Medulla oblongata (tissue), 1 donor: Measurements from ENCODE around the gene AIFM2.
"Not testable (repeated sequence)": the region's sequence is repeated elsewhere in the genome, so short reads cannot be mapped to it uniquely, and the experiment has no call there.

ENCODE experiments used
- DNase-seq: peaks from one replicate; pipeline ENCODE4 v3.0.0-alpha.2; 2015; ENCODE audit errors: extremely low spot score

Gene AIFM2

DNA sequence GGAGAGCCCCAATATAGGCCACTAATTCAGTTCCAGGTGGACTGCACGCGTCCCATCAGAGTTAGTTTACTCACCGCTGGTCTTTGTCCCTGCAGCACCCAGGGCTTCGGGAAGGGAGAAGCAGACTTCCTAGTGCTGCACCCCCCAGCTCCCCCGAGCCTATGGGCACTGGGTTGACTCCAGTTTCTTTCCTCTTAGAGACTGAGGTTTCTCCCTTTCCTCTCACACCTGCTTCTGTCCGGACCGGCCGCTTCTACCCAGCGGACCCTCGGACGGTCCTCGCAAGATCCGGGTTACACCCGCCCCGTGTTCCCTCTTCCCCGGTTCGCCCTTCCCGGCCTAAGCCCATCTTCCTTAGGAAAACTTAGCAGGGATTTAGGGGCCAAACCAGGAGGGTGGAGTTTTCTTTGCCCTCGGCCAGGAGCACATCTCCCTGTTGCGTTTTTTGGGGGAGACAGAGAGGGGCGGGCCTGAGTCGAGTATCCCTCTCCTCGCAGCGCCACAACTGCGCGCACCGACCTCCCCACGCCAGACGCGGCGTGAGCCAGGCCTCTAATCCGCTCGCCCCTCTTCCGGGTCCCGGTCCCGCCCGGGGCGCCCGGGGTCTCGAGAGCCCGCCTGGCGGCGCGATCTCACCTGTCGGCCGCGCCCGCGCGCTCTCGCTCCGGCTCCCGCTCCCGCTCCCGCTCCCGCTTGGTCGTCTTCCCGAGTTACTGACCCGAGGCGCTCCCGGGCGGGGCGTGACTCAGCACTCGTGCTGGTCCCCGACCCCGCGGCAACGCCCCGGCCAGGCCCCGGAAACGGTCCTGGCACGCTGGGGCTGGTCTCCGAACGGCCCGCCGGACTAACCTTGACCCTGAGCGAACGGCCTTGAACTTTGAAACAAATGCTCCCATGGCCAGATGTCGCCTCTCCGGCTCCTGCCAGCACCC, at the start of gene AIFM2:
Gene AIFM2, minus strand, starts transcription at position 728 of the 932 bp plus-strand sequence. CDS start 8,741 bp downstream, outside the sequence.
- peak; percentile 37 for DNase-seq

DNA sequence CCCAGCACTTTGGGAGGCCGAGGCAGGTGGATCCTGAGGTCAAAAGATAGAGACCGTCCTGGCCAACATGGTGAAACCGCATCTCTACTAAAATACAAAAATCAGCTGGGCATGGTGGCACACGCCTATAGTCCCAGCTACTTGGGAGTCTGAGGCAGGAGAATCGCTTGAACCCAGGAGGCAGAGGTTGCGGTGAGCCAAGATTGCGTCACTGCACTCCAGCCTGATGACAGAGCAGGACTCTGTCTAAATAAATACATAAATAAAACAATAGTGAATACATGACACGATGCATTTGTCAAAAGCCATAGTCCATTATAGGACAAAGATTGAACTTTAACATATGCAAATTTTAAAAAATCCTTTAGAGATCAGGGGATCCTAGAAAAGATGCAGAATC, 46.6 kb upstream of the AIFM2 start:
- DNase-seq = not testable (repeated sequence)

DNA sequence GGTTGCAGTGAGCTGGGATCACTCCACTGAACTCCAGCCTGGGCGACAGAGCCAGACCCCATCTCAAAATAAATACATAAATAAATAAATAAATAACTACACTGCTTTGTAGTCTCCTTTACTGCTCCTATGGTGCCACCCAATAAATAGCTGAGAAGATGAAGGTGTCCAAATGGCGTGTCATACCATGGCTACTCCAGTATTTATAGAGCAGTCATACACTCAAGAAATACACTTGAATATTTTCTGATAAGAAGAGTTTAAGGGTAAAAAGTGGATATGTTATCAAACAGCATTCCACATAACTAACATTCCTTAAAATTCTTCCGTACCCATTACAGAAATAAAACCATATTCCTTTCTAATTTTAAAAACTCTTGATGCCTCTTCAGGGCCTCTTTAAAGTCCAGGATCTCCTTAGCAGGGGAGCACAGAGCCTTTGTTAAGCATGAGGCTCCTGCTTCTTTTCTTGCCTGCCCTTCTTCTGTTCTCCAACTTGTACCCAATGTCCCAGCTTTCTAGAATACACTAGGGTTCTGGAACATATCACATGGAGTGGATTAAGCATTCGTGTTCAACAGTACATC, 45.6 kb upstream of the AIFM2 start:
- no peak for DNase-seq

DNA sequence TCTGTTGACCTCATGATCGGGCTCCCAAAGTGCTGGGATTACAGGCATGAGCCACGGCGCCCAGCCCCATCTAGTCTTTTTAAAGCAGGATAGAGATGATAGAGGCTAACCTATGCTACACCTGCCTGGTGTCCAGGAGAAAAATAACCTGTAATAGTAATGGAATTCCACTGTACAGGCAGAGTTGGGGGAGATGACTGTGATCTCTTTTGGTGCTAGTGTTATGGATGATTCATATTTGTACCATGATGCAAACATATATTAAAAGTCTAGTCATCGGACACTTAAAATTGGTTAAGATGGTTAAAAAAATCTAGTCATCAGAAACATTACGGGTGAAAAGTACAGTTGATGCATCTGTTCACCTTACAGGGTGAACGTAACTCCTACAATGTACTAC, 43.8 kb upstream of the AIFM2 start:
- DNase-seq = no peak

DNA sequence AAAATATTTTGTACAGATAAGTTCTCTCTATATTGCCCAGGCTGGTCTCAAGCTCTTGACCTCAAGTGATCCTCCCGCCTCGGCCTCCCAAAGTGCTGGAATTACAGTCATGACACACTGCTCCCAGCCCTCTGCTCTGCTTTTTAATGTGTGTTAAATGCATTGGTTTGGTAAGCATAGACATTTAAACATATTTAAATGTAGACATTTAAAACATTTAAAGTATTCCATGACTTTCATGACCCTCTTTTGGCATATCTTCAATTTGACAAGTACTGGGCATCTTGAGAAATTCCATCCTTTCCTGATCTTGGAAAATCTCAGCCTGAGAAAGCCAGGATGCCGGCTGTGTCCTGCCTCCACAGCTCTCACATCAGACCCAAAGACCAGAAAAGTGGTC, 42.9 kb upstream of the AIFM2 start:
- DNase-seq = no peak

DNA sequence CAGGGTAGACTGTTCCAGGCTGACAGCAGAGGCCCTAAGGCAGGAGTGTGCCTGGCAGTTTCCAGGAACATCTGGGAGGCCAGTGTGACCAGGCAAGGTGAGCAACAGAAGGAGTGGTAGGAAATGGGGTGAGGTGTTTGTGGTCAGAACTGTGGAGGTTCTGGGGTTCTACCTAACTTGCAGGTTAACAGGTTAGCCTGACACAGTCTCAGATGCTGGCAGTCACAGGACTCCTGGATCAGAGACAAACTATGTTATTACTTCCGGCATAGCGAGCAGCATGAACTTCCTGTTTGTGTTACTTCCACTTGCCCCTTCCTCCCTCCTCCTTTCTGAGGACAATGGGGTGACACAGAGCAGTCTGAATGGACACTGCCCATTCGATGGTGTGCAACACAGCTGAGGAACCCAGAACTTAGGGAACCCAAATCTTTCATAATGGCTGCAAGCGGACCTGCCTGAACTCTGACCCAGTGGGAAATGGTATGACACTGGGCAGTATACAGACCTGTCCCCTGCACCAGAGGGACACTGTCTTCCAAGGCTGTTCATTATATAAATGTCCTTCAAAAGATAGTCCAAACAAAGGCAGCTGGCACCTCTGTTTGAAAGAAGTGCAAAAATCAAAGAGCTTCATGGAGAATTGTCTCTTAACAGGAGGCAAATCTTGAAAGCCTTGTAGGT, 41.6 kb upstream of the AIFM2 start:
- DNase-seq = peak; percentile 43

DNA sequence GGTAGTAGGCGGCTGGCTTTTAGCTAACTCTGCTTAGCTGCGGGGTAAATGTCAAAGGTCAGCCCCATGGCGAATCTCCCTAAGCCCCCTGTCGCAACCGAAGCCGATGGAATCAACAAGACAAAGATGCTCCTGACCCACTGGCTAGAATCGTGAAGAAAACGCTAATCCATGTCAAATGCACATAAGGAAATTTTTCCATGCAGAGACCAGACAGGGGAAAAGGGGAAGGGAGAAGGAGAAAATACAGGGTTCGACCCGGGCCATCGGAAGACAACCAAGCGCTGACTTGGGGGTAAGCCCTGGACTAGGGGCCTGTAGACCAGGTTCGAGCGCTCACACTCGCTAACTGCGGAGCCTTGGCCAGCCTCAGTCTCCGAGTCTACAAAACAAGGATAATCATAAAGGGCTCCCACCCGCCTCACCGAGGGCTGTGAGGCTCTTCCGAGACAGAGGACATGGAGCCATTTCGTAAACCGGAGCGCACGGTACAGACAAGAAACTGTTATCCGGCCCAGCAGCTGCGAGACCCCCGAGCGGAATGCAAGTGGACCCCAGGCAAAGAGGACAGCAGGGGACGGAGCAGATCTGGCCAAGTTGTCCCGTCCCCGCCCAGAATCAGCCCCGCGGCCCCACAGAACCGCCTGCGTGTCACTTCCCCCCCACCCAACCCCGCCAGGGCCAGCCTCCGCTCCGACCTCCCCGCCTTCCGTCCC, 37.2 kb upstream of the AIFM2 start:
- DNase-seq = no peak

DNA sequence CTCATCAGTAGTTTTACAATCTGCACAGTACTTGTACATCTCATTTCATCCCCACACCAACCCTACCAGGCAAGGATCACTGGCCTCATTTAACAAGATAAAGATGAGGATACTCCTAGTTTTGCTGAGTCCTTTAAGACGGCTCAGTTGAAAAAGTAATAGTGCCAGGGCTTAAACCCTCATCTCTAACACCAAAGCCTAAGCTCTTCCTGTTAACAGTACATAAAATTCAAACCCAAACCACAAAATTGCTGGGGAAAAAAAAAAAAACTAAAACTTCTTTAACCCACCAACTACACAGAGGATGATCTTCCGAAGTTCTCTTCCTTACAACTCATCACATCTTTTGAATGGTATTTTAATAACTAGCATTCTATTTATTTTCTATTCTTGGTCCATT, 36.4 kb upstream of the AIFM2 start:
- DNase-seq = no peak

DNA sequence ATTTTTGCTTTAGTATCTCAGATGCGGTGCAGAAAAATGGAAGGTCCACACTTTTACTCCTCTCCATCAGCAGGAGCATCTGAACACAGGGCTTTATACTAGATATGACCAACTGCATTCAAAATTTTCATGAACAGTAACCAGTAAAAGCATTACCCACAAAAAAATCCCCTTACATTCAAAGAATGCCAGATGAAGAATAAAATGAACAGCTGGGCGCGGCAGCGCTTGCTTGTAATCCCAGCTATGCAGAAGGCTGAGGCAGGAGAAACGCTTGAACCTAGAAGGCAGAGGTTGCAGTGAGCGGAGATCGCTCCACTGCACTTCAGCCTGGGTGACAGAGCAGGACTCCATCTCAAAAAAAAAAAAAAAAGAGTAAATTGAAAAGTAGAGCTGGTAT, 34.6 kb upstream of the AIFM2 start:
- no peak for DNase-seq

DNA sequence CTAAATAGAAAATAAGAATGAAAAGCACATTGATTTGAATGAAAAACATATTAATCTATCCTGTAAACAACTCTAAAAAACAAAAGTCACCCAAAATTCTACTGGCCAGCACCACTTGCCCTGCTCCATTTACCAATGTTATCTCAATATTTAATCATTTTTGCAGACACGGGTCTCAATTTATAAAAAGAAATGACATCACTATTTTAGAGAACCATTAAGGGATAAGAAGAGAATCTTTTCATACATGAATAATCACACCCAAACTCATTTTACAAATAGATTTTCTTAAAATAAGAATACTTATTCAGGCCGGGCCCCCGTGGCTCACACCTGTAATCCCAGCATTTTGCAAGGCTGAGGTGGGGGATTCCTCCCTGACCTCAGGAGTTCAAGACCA, 33.8 kb upstream of the AIFM2 start:
- no peak for DNase-seq

DNA sequence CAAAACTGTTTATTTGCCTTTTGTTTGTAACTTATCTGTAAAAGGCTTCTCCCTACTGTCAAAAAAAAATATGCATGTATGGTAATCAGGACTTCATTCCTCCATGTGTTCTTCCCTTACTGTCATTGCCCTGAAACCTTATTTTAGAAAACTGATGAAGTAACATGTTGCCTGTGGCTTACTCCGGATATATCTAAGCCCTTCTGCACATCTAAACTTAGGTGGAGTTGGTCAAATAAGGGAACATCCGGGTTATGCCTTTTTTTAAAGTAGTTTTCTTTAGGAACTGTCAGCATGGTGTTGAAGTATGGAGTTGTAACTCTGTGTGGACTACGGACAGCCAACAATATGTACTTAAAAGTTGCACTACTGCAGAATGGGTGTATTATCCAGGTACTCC, 31.5 kb upstream of the AIFM2 start:
- DNase-seq = no peak

DNA sequence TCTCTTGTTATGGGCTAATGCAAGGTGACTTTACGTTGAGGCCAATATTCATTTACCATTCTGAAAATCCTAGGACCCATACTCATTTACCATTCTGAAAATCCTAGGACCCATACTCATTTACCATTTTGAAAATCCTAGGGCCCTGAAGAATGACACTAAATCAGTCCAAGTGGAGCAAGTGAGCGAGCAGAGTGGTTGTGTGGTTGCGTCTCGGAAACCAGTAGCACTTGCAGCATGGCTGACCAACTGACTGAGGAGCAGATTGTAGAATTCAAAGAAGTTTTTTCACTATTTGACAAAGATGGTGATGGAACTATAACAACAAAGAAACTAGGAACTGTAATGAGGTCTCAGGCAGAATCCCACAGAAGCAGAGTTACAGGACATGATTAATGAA, 30.8 kb upstream of the AIFM2 start:
- no peak for DNase-seq

DNA sequence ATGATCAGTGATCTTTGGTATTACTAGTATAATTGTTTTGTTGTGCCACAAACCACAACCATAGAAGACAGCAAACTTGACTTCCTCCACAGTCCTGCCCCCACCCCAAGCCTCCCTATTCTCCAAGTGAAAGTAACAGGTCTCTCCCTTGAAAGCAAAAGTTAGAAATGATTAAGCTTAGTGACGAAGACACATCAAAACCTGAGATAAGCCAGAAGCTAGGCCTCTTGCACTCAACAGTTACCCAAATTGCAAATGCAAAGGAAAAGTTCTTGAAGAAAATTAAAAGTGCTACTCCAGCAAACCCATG, 30.2 kb upstream of the AIFM2 start:
- no peak for DNase-seq

DNA sequence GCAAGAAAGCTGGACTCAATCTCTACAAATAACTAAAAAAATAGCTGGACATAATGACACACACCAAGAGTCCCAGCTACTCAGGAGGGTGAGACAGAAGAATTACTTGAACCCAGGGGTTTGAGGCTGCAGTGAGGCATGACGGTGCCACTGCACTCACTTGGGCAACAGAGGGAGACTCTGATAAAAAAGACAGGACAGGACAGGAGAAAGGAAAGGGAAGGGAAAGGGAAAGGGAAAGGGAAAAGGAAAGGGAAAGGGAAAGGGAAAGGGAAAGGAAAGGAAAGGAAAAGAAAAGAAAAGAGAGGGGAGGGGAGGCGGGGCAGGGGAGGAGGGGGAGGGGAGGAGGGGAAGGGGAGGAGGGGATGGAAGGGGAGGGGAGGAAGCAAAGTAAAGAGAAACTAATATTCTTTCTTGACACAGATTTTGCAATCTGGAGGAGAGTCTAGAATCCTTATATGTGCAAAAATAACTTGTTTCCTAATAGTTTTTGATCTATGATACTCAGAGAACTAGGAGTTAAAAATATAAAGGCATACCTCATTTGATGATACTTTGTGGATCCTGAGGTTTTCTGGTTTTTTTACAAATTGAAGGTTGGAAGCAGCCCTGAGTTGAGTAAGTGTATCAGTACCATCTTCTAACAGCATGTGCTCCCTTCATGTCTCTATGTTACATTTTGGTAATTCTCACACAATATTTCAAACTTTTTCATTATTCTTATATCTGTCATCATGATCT, 29.7 kb upstream of the AIFM2 start:
- no peak for DNase-seq

DNA sequence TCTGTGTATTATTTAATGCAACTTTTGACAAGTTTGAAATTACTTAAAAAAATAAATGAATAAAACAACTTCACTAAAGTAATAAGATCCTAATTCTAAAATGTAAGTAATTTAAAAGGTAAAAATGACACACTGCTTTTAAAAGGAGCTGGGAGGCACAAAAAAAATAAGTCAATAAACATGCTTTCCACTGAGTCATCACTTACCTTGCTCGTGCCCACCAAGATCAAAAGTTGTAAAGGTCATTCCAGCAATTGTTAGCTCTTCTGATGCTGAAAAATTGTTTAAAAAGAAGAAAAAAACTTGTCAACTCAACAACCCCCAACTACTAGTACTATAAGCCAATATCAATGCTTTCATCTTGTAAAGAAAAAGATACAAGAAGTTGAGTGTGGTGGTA, 28.2 kb upstream of the AIFM2 start:
- DNase-seq = no peak

DNA sequence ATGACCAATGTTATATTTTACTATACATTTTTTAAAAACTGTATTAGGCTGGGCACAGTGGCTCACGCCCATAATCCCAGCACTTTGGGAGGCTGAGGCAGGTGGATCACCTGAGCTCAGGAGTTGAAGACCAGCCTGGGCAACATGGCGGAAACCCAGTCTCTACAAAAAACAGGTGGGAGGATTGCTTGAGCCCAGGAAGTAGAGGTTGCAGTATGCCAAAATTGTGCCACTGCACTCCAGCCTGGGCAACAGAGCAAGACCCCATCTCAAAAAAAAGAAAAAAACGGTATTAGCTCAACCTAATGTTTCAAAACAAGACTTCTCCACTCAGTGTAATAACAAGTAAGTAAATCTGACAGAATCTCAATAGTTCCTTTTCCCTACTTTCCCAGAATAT, 26.7 kb upstream of the AIFM2 start:
- not testable (repeated sequence) for DNase-seq

DNA sequence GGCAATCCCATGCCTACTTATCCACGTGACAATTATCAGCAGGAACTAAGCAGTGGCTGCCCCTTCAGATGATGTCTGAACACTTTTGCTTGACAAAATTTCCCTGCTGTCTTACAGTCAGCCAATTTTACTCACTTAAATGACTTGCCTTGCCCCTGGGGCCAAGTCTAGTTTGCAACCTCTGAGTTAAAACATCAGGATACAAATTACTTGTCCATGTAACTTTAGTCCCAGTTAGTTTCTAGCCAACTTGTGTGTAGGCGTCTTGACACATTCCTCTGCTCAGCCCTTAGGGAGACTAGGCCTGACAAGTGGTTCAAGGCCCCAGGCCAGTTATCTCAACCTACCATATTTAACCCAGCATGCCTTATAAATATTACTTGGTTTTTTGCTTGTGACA, 25.5 kb upstream of the AIFM2 start:
- DNase-seq = no peak

DNA sequence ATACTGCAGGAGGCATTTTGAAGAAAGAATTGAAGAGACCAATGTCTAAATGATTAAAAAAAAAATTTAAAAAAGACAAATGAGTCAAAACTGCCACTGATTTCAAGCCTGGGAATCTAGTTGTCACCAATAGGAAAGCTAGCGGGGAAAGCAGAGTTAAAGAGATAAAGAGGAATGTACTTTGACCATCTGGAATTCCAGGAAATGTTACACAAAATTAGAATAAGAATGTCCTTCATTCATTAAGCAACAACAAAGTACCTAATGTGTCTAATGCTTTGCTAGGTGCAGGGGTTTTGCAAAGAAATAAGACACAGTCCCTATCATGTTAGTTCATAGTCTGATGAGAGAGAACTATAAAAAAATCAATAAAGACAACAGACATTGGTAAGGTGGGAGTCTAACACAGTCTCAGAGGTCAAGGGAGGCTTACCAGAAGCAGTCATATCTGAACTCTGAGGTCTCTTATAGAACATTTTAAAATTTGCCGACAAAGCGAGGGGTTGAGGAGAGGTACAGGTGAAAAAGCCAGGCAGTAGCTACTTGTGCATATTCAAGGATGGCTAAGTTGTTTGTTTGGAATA, 22.7 kb upstream of the AIFM2 start:
- no peak for DNase-seq

DNA sequence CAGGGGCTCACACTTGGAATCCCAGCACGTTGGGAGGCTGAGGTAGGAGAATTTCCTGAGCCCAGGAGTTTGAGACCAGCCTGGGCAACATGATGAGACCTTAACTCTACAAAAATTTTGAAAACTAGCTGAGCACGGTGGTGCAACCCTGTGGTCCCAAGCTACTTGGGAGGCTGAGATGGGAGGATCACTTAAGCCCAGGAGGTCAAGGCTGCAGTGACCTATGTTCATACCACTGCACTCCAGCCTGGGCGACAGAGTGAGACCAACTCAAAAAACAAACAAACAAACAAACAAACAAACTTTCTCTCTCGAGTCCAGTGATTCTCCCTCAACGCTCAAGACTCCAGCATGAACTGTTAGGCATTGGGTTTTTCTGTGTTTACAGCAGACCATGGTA, 15.9 kb upstream of the AIFM2 start:
- DNase-seq = no peak

DNA sequence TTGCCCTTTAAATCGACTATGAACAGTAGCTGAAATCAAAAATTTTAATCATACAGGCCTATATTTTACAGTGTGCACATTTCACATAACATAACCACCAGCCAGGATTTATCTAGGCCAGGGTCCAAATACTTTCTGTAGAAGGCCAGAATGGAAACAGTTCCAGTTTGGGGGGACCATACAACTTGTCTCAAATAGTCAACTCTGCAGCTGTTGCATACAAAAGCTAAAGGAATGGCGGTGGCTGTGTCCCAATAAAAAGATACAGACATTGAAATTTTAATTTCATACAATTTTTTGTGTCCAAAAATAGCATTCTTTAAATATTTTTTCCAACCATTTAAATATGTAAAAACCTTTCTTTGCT, 14.6 kb upstream of the AIFM2 start:
- no peak for DNase-seq
